Measurements from ENCODE around the gene VPS13D. TPM values are rescaled to one million over a fixed set of nuclear protein-coding genes. Genes with fewer than 3 reads are reported as not detected.
A peak's percentile ranks its signal among the peaks of the same experiment; 100 is the strongest.

Gene VPS13D
- polyA plus RNA-seq, 1 of the 3 experiments (the other 2 are of a cell fraction): 15.0 TPM

DNA sequence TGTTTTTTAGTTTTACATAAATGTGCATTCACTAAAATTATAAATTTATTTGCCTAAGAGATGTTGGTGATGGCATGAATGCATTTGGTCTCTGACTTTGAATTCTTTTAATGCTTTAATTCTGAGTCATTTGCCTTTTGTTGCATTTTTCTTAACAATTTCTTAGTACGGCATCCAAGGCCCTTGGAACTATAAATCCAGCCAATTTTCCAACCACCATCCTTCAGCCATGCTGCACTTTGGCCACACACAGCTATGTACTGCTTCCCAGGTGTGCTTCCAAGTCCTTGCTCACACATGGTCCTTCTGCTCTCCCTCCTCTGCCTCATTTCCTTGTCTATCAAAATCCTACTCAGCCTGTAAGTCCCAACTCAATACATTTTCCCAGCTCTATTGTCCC is 227.1 kb downstream of the VPS13D start (continued):
- TF ChIP-seq, protein P1, sequence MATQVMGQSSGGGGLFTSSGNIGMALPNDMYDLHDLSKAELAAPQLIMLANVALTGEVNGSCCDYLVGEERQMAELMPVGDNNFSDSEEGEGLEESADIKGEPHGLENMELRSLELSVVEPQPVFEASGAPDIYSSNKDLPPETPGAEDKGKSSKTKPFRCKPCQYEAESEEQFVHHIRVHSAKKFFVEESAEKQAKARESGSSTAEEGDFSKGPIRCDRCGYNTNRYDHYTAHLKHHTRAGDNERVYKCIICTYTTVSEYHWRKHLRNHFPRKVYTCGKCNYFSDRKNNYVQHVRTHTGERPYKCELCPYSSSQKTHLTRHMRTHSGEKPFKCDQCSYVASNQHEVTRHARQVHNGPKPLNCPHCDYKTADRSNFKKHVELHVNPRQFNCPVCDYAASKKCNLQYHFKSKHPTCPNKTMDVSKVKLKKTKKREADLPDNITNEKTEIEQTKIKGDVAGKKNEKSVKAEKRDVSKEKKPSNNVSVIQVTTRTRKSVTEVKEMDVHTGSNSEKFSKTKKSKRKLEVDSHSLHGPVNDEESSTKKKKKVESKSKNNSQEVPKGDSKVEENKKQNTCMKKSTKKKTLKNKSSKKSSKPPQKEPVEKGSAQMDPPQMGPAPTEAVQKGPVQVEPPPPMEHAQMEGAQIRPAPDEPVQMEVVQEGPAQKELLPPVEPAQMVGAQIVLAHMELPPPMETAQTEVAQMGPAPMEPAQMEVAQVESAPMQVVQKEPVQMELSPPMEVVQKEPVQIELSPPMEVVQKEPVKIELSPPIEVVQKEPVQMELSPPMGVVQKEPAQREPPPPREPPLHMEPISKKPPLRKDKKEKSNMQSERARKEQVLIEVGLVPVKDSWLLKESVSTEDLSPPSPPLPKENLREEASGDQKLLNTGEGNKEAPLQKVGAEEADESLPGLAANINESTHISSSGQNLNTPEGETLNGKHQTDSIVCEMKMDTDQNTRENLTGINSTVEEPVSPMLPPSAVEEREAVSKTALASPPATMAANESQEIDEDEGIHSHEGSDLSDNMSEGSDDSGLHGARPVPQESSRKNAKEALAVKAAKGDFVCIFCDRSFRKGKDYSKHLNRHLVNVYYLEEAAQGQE (IDR thresholded peaks at IDR 0.05; ENCODE audit: low read depth, low read length): no peak
- TF ChIP-seq EP300 (IDR thresholded peaks at IDR 0.05; ENCODE audit: borderline replicate concordance in 1 of 2, low read depth in 1 of 2, low read length in 1 of 2) (peak in 1 of 2 experiments; percentile 47; a peak in 1 of 4 replicates), FOSL2 (IDR thresholded peaks at IDR 0.05; ENCODE audit: borderline replicate concordance, low read depth) (peak; percentile 71; the same call in 1 of the 2 replicates), JUND (IDR thresholded peaks at IDR 0.05) (peak; percentile 83), NRF1 (IDR thresholded peaks at IDR 0.05; ENCODE audit: low read depth, low read length) (no peak), YY1 (IDR thresholded peaks at IDR 0.05; ENCODE audit: low read depth) (no peak), MXI1 (IDR thresholded peaks at IDR 0.05; ENCODE audit: low read depth, low read length) (no peak), TCF12 (IDR thresholded peaks at IDR 0.05) (peak; percentile 78), SMC3 (IDR thresholded peaks at IDR 0.05; ENCODE audit: low read depth, low read length) (no peak), RXRA (IDR thresholded peaks at IDR 0.05; ENCODE audit: borderline replicate concordance, low read depth) (peak; percentile 39; the same call in 1 of the 2 replicates)
- TF ChIP-seq, protein P2, sequence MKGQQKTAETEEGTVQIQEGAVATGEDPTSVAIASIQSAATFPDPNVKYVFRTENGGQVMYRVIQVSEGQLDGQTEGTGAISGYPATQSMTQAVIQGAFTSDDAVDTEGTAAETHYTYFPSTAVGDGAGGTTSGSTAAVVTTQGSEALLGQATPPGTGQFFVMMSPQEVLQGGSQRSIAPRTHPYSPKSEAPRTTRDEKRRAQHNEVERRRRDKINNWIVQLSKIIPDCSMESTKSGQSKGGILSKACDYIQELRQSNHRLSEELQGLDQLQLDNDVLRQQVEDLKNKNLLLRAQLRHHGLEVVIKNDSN (IDR thresholded peaks at IDR 0.05; ENCODE audit: borderline replicate concordance, low read depth): no peak

DNA sequence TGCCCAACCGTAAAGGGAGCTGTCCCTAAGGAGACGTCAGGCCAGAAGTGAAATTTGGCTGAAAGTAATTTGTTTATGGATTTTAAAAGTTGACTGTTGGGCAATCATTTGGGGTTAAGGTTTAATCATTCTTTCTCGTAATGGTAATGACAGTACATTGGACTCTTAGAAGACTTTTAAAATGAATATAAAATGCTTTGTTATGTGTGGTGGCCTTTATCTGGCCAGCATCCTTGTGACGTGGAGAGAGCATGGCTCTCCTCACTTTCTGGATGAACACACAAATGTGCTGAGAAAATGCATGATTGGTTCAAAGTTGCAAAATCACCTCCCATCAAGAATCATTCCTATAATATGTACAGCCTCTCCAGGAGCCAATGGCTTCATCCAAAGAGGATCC is 227.9 kb downstream of the VPS13D start:
- Histone ChIP-seq H3K4me3 (ENCODE audit: low read depth in 2 of 2, low read length in 1 of 2) (no peak overlapping the region), H4K20me1 (ENCODE audit: insufficient read depth) (no peaks in the 10 kb centered on the region), H3K79me2 (ENCODE audit: insufficient read depth) (no peaks in the 10 kb centered on the region), H3K27ac (ENCODE audit: low read depth in 2 of 2, low read length in 1 of 2) (peak overlapping the region; percentile 52 to 80; a peak in 3 of 4 replicates), H3K27me3 (ENCODE audit: insufficient read depth) (no peaks in the 10 kb centered on the region), H3K9ac (no peak overlapping the region), H2AFZ (ENCODE audit: low read depth) (no peak overlapping the region), H3K9me3 (no peaks in the 10 kb centered on the region), H3F3A (replicated peaks; ENCODE audit: insufficient read depth) (peaks cover 31% of the 10 kb centered on the region), H3K4me2 (no peak overlapping the region), H3K36me3 (replicated peaks in 1 of 2; ENCODE audit: control insufficient read depth in 1 of 2, insufficient read depth in 2 of 2, low read length in 1 of 2) (peaks cover 0 to 3% of the 10 kb centered on the region in 2 experiments), H3K4me1 (ENCODE audit: control insufficient read depth in 1 of 2, insufficient read depth in 2 of 2, low read depth in 1 of 2, low read length in 1 of 2) (peaks cover 31 to 51% of the 10 kb centered on the region in 2 experiments), H3K9me2 (no peaks in the 10 kb centered on the region)
- POLR2A ChIA-PET: no interaction called here
- CTCF ChIA-PET: interaction anchor here (0.6 kb wide), 1 partner anchor 84 kb away, joined by 3 read pairs; no protein-coding TSS in a partner anchor
- no peak for DNase-seq
- 91% methylated on average over 4 of the region's 4 CpGs for WGBS (ENCODE audit: low lambda C conversion rate)
- TF ChIP-seq RCOR1 (IDR thresholded peaks at IDR 0.05; ENCODE audit: low read length): no peak
- no peak for TF ChIP-seq GABPA (IDR thresholded peaks at IDR 0.05; ENCODE audit: low read depth)
- TF ChIP-seq, protein P1 (IDR thresholded peaks at IDR 0.05; ENCODE audit: low read depth, low read length): no peak
- TF ChIP-seq, protein P2 (IDR thresholded peaks at IDR 0.05; ENCODE audit: borderline replicate concordance, low read depth): no peak
- no peak for TF ChIP-seq YY1 (IDR thresholded peaks at IDR 0.05; ENCODE audit: low read depth)
- no peak for TF ChIP-seq POLR2AphosphoS5 (IDR thresholded peaks at IDR 0.05; ENCODE audit: low read depth, low read length)
- TF ChIP-seq, protein P3, sequence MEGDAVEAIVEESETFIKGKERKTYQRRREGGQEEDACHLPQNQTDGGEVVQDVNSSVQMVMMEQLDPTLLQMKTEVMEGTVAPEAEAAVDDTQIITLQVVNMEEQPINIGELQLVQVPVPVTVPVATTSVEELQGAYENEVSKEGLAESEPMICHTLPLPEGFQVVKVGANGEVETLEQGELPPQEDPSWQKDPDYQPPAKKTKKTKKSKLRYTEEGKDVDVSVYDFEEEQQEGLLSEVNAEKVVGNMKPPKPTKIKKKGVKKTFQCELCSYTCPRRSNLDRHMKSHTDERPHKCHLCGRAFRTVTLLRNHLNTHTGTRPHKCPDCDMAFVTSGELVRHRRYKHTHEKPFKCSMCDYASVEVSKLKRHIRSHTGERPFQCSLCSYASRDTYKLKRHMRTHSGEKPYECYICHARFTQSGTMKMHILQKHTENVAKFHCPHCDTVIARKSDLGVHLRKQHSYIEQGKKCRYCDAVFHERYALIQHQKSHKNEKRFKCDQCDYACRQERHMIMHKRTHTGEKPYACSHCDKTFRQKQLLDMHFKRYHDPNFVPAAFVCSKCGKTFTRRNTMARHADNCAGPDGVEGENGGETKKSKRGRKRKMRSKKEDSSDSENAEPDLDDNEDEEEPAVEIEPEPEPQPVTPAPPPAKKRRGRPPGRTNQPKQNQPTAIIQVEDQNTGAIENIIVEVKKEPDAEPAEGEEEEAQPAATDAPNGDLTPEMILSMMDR (IDR thresholded peaks at IDR 0.05): no peak
- no peak for TF ChIP-seq GATA2 (CRISPR knock-in tag; IDR thresholded peaks at IDR 0.05)
- TF ChIP-seq, protein P4, sequence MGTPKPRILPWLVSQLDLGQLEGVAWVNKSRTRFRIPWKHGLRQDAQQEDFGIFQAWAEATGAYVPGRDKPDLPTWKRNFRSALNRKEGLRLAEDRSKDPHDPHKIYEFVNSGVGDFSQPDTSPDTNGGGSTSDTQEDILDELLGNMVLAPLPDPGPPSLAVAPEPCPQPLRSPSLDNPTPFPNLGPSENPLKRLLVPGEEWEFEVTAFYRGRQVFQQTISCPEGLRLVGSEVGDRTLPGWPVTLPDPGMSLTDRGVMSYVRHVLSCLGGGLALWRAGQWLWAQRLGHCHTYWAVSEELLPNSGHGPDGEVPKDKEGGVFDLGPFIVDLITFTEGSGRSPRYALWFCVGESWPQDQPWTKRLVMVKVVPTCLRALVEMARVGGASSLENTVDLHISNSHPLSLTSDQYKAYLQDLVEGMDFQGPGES (IDR thresholded peaks at IDR 0.05; ENCODE audit: low read depth, low read length): no peak
- TF ChIP-seq ELF1 (IDR thresholded peaks at IDR 0.05): no peak
- no peak for TF ChIP-seq RAD21 (IDR thresholded peaks at IDR 0.05; ENCODE audit: low read length)
- no peak for TF ChIP-seq TCF12 (IDR thresholded peaks at IDR 0.05)
- TF ChIP-seq CHD2 (IDR thresholded peaks at IDR 0.05; ENCODE audit: low read length, partially characterized antibody): no peak

Measured in SK-N-SH (cell line).